Measurements from ENCODE around the gene FBLN1. TPM values are rescaled to one million over a fixed set of nuclear protein-coding genes. Genes with fewer than 3 reads are reported as not detected.

Gene FBLN1
- polyA plus RNA-seq, 3 donors, result 79.1 to 105 (median 97.9) TPM

DNA sequence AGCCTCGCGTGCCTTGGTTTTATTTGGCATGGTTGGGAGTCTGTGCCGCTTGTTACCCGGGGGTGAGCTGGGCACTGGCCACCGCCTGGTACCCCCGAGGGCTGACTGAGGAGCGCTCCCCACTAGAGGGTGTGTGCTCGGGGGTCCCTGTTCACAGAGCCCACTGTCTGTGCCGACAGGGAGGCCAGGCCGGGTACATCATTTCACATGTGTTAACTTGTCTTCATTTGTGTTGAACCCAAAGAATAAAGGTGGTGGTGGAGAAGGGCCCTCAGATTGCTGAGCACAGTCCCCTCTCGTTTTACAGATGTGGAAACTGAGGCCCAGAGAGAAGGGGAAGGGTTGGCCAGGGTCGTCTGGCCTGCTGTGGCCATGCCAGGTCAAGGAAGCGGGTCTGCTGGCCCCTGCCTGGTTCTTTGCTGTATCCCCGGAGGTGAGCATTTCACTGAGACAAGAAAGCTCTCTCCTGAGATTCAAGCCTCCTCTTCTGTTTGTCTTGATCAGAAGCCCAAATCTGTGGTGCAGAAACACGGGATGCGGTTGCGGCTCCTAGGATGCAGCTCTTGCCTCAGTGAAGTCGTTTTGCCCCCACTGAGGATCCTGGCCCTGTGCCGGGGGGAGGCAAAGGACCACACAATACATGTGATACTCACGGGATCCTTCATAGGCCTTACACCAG lies 60.8 kb downstream of the FBLN1 start:
- DNase-seq (ENCODE audit: low read depth in 3 of 3, low spot score in 2 of 3), result no peak

DNA sequence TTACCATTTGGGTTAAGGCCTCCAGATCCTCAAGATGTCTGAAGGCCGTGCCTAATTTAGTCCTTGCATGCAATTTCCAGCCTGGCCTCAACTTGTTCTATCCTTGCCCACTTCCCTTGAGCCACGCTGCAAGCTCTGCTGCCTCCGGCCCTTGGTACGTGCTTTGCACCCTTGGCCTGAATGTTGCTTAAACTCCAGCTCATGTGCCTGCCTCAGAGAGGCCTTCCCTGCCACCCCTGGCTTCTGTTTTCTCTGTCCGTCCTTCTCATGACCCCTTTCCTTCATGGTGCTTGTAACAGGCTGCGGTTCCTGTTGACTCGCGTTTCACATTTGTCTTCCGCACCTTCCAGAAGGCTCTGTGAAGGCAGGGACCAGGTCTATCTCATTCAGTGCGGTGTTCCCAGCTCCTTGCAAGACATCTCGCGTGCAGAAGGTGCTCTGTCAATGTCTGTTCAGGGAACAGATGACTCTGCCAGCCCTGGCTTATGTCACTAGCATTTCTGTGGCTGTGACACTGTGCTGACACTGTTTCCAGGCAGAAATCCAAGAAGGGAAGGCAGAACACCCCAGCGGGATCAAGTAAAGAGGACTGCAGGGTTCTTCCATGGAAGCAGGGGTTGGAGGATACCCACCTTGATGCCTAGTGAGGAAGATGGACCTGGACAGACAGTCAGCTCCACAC lies 61.8 kb downstream of the FBLN1 start:
- no peak for DNase-seq (ENCODE audit: low read depth in 3 of 3, low spot score in 2 of 3)

GRCh38 chr22:45565171-45565570 lies 62.5 kb downstream of the FBLN1 start:
- DNase-seq (ENCODE audit: low read depth in 3 of 3, low spot score in 2 of 3), result no peak

GRCh38 chr22:45565973-45566372 lies 63.3 kb downstream of the FBLN1 start:
- DNase-seq (ENCODE audit: low read depth in 3 of 3, low spot score in 2 of 3), result no peak

DNA sequence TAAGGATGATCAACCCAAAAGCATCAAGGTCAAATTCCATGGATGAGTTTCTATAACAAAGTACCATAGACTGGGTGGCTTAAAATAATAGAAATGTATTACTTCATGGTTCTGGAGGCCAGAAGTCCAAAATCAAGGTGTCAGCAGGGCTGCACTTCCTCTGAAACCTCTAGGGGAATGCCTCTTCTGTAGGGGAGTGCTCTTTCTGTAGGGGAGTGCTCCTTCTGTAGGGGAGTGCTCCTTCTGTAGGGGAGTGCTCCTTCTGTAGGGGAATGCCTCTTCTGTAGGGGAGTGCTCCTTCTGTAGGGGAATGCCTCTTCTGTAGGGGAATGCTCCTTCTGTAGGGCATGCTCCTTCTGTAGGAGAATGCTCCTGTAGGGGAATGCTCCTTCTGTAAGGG lies 65.5 kb downstream of the FBLN1 start:
- no peak for DNase-seq (ENCODE audit: low read depth in 3 of 3, low spot score in 2 of 3)

DNA sequence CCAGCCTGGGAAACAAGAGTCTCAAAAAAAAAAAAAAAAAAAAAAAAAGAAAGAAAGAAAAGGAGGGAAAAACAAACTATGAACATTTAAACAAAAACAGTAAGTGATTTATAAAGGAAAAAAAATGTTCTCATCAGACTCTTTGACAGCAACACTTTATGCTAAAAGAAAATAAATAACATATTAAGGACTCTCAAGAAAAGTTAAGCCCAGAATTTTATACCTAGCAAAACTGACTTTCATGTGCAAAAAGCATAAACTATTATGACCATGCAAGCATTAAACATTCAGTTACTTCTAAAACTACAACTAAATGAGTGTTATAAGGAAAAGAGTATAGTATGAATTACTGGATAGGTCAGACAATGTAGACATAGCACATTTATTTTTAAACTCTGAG lies 68.4 kb downstream of the FBLN1 start:
- DNase-seq (ENCODE audit: low read depth in 3 of 3, low spot score in 2 of 3), result no peak

GRCh38 chr22:45572444-45572843 lies 69.8 kb downstream of the FBLN1 start:
- no peak for DNase-seq (ENCODE audit: low read depth in 3 of 3, low spot score in 2 of 3)

- DNase-seq (ENCODE audit: low read depth in 3 of 3, low spot score in 2 of 3), result no peak
These were observed 71.5 kb downstream of the FBLN1 start for GRCh38 chr22:45574069-45574703.

DNA sequence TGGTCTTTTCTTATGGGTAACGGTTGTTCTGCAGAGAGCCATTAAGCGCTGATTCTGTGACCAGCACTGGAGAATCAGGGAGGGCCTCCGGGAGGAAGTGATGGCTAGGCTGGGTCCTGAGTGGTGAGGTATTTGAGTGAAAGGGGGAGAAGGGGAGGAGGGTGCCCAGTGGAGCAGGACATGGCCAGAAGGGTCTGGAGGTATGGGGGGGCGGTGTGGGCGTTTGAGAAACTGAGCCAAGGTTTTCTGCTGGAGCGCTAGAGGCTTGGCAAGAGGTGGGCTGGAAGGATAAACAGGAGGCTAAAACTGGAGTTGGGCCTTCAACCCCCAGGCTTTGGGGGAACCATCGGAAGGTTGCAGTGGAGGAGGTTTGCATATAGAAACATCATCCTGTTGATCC lies 72.5 kb downstream of the FBLN1 start:
- no peak for DNase-seq (ENCODE audit: low read depth in 3 of 3, low spot score in 2 of 3)

GRCh38 chr22:45575607-45576272 lies 73.1 kb downstream of the FBLN1 start:
- no peak for DNase-seq (ENCODE audit: low read depth in 3 of 3, low spot score in 2 of 3)

DNA sequence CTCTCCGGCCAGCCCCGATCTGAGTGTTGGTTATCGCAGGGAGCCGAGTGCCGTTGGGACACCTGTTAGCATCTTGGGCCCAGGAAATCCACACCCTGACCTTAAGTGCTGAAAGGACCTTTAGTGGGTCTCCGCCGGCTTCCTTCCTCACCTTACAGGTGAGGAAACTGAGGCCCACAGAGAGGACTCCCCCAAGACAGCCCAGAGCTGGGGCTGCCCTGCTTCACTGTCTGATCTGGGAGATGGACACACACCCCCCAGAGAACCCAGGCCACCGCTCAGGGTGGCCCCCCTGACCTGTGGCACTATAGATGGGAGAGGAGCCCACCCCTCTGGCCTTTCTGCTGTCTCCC lies 73.6 kb downstream of the FBLN1 start:
- DNase-seq (ENCODE audit: low read depth in 3 of 3, low spot score in 2 of 3), result no peak

GRCh38 chr22:45576730-45577464 lies 74.2 kb downstream of the FBLN1 start:
- no peak for DNase-seq (ENCODE audit: low read depth in 3 of 3, low spot score in 2 of 3)

DNA sequence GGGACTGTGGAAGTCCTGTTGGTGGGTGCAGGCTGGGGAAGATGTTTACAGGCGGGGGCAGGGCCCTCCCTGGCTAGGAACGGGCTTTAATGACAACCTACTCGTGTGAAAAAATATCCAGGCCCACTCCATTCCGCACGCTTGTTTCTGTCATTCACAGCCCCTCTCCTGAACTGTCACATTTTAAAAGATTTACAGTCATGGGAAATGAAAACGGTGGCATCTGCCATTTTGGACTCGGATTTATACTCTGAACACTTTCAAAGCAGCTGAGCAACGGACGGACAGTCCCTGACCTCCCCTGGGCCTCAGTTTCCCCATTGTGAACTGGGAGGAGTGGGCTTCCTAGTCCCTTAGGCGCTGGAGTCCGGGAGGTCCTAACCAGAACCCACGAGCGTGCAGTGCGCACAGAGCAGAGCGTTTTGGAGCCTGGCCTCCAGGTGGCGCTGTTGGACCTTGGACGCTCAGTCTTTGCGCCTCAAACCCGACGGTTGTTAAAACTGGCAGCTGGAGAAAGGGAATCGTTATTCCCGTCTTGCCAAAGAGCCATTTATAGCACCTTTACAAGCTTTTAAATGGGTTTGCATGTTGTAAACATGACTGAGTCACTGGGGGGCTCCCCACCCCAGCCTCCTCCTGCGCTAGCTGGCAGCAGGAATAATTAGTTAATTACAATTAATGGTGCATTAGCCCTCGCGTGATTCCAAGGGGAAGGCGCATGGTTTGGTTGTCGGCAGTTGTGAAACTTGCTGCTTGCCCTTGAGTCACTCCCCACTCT lies 75.3 kb downstream of the FBLN1 start:
- DNase-seq (ENCODE audit: low read depth in 3 of 3, low spot score in 2 of 3), result peak; percentile 64 to 74 (median 67)

GRCh38 chr22:45578524-45579147 lies 76.0 kb downstream of the FBLN1 start:
- no peak for DNase-seq (ENCODE audit: low read depth in 3 of 3, low spot score in 2 of 3)

GRCh38 chr22:45579306-45579705 lies 76.6 kb downstream of the FBLN1 start:
- no peak for DNase-seq (ENCODE audit: low read depth in 3 of 3, low spot score in 2 of 3)

GRCh38 chr22:45579806-45580725 lies 77.4 kb downstream of the FBLN1 start:
- DNase-seq (ENCODE audit: low read depth in 3 of 3, low spot score in 2 of 3), result no peak

- DNase-seq (ENCODE audit: low read depth in 3 of 3, low spot score in 2 of 3), result no peak
These were observed 78.2 kb downstream of the FBLN1 start for GRCh38 chr22:45580726-45581381.

DNA sequence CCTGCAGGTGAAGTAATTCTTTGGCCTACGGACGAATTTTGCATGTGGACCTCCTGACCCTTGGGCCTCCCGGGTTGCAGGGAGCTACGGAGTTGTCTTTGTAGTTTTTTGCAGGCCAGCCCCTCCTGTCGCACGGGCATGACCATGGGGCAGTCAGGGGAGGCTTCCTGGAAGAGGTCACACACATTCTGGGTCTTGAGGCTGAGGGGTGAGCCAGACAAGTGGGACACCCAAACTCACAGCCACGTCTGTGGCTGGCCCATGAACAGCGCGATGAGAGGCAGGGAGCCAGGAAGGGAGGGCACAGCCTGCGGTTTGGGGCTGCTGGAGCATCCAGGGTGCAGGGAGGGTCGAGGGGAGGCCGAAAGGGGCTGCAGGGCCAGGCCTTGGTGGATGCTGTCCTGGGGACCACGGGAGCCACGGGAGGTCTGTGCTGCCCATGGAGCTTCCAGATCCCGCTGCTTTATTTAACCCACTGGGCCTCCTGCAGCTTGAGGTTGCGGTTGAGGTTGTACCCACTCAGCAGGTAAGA lies 78.9 kb downstream of the FBLN1 start:
- no peak for DNase-seq (ENCODE audit: low read depth in 3 of 3, low spot score in 2 of 3)

Measured in right renal cortex interstitium (tissue), 3 donors.